Stimulated activated CD4-positive, alpha-beta T cell treated with anti-CD3 and anti-CD28 coated beads, Interleukin-15, amount 100 ng/mL, for 1 hour (primary cell): ENCODE data around the gene MYH14.

Experiments used
- DNase-seq, 2 donors: peaks; one replicate each; pipeline ENCODE4 v3.0.0-alpha.2; 2020; ENCODE audit warnings: low read depth in 1 of 2, low spot score in 1 of 2

MYH14 gene

DNA sequence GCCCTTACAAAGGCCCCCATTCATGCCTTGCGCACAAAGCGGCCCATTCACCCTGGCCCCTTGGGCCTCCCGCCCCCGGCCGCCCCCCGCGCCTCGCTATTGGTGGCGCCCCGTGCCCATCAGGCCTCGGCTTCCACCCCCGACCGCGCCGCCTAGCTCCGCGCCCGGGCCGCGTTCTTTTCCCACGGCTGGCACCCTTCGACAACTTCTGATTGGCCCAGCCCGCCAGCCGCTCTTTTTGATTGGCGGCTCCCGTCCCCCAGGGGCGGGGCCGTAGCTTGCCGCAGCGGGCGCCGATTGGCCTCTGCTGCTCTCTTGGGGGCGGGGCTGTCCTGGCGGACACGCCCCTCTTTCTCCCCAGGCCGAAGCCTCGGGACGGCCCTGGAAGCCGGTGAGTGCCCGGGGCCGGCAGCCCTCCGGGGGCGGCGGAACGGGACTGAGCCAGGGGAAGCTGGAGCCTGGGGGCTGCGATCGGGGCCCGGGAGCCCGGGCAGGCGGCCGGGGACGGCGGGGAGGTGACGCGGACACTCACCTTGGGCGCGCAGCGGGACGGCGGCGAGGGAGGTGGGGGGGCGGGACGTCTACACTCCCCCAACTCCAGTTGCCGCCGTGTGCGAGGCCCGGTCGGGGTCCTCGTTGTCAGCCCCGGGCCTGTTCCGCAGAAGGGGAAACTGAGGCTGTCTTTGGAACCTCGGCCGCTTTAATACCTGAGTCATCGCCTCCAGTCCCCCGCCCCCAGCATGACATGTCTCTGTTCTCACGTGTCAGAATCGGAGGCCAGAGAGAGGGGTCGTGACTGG lies at the start of gene MYH14:
Gene MYH14 (plus strand): TSS at position 342 of the 800 bp plus-strand sequence. CDS start 6,744 bp downstream, outside the sequence.
- no peak for DNase-seq

DNA sequence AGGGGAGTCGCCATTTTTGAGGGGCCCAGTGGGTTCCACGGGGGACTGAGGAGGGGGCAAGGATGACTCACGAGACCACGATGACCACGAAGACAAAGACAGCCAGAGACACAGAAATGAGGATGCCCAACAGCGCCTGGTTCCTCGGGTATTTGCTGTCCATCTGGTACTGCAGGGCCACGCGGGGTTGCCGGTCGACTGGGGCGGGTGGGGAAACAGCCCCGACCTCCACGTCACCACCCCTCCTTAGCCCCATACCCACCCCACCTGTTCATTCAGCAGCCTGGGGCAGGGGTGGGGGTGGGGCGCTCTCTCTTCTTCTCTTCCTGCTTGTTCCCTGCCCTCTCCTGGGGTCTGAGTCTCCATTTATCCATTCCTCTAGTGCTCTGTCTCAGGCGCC lies 48.9 kb upstream of the MYH14 start:
- no peak for DNase-seq

DNA sequence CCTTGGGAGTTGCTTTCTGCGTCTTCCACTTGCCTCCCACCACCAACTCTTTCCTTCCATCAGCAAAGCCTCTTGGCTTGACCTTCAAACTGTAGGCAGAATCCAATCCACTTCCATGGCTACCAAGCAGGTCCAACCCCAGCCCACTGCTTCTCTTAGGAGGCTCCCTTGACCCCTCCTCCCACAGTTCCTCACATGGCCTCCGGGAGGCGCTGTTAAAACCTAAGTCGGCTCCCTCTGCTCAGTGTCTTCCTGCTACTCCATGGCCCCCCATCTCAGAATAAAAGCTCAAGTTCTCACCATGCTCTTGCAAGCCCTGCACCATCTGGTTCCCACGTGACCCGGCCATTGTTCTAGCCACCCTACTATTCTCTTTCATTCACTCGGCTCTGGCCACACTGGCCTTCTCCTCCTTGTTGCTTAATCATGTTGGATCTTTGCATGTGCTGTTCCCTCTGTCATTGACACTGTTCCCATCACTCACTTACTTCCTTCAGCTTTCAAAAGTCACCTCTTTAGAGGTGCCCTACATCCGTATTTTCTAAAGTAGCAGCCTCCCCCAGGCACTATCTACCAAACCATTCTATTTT lies 47.8 kb upstream of the MYH14 start:
- DNase-seq, result no peak

DNA sequence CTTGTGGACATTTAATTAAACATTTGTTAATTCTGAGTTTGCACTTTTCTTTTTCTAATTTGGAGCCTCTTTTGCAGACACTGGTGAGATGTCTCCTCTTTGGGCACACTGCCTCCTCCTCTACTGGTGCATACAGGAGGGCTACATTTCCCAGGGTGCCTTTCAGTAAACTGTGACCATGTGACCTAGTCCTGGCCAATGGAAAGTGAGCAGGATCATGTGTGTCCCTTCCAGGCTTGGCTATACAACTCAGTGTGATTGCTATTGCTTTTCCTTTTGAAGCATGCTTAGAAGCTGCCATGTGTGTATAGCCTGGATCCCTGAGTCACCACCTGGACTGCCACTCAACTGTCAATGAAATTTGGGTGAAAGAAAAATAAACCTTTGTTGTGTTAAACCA lies 44.8 kb upstream of the MYH14 start:
- no peak for DNase-seq

DNA sequence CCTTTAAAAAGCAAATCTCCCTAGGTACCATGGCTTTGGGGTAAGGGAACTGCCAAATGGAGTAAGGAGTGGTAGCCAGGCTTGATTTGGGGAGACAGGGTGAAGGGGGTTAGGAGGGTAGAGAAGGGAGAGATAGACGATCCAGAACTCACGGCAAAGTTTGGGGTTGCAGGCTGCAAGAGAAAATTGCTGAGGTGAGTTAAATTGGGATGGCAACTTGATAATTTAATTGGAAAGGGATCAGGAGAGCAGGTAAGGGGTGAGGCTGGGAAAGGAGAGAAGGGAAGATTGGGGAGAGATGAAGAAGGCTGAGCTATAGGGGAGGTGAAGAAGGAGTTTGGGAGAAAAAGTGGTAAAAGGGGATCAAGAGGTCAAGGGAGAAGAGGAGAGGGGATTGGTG lies 44.3 kb upstream of the MYH14 start:
- DNase-seq, result no peak

DNA sequence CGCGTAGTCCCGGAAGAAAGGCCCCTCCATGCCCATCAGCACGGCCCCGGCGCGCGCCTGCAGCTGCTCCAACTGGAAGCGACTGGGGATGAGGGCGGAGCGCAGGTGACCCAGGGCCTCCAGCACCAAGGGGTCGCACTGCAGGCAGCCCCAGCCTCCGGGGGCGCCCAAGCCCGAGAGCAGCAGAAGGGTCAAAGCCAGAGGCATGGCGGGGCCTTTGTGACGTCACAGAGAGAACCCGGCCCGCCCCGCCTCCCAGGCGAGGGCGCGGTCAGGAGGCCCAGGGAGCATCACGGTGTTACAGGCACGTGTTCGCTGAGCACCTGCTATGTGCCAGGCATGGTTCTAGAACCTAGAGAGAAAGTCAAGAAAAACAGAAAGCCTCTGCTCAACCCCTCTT lies 40.4 kb upstream of the MYH14 start, which contains the start of gene IZUMO2:
Gene IZUMO2 (minus strand): TSS at position 294 of the 400 bp plus-strand sequence. CDS start 87 bp downstream, at position 207.
- DNase-seq, result no peak

DNA sequence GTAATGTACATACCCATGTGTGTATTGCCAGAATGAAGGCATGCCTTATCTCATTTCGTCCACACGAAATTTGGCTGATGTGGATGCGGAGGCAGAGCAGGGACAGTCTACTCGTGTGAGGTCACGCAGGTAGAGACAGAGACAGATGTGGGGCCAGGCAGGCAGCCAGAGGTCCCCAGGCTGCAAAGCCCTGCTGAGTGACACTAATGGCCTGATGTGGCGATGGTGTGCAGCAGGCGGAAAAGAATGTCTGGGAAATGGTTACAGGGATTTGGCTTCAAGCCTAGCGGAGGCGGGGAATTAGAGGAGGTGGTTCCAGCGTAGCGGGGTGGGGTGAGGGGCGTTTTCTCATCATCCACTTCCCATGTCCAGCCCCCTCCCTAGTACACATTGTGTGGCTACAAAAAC lies 36.1 kb upstream of the MYH14 start:
- no peak for DNase-seq

DNA sequence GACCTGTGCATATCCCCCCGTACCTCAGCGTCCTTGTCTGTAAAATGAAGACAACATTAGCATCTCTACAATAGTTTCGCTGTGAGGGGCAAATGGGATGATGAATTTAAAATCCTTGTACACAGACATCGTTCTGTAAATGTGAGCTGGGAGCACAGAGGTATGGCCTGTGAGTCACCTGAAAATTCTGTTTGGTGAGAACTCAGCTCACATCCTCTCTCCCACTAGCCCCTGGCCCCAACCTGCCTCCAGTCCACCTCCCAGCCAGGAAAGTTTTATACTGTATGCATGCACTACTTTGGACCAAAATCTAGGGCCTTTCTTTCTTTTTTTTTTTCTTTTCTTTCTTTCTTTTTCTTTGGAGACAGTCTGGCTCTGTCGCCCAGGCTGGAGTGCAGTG lies 31.7 kb upstream of the MYH14 start:
- DNase-seq, result no peak

DNA sequence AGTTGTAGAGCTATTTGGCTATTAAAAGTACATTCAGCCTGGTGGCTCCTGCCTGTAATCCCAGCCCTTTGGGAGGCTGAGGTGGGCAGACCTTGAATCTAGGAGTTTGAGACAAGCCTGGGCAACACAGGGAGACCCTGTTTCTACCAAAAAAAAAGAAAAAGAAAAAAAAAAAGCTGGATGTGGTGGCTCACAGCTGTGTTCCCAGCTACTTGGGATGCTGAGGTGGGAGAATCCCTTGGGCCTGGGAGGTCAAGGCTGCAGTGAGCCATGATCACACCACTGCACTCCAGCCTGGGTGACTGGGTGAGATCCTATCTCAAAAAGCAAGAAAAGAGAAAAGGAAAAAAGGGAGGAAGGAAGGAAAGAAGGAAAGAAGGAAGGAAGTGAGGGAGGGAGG lies 30.7 kb upstream of the MYH14 start:
- DNase-seq, result no peak

DNA sequence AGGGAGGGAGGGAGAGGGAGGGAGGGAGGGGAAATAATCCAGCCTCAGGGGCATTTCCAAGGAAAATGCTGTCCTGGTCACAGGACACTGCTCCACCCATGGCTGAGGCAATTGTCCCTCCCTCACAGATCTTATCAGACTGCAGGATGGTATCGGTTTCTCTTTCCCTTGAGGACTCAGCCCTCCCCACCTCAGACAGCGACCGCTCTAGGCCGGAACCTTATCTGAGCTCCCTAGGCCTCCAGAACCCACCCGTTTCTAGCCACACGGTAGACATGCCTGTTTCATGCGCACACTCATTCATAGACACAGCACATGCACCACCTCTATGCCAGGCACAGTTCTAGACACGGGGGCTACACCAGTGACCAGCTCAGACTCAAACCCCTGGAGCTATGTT lies 30.3 kb upstream of the MYH14 start:
- DNase-seq, result no peak

DNA sequence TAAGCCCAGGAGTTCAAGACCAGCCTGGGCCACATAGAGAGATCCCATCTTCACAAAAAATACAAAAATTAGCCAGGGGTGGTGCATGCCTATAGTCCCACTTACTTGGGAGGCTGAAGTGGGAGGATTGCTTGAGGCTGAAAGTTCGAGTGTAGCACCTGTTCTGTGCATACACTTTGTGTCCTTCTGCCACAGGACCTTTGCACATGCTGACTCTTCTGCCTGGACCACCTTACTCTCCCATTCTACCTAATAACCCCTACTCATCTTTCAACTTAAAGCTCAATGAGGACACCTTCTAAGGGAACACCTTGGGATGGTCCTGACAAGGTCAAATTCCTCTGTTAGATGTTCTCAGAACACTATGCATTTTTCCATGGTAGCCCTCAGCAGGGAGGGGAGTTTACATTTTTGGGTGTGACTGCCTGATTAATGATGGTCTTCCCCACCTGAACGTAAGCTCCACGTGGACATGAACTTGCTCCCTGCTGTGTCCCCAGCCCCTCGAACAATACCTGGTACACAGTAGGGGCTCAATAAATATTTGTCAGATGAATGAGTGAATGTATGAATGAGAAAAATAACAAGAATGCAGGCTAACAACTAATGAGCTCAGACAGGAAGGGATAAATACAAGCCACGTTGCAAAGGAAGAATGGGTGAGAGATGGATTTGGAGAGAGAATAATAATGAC lies 29.2 kb upstream of the MYH14 start:
- no peak for DNase-seq

DNA sequence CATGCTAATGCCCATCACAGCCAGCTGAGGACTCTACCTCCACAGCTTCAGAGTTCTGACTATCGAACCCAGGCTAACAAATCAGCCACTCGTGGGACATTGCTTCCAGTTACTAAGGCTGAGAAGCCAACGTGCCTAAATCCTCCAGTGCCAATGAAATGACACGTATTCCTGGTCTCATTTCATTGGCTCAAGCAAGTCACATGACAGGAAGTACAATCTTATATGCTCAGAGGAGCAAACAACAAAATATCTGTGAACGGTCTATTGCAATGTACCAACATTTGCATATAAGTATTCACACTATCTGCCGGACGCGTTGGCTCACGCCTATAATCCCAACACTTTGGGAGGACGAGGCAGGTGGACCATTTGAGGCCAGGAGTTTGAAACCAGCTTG lies 27.5 kb upstream of the MYH14 start:
- DNase-seq, result no peak

DNA sequence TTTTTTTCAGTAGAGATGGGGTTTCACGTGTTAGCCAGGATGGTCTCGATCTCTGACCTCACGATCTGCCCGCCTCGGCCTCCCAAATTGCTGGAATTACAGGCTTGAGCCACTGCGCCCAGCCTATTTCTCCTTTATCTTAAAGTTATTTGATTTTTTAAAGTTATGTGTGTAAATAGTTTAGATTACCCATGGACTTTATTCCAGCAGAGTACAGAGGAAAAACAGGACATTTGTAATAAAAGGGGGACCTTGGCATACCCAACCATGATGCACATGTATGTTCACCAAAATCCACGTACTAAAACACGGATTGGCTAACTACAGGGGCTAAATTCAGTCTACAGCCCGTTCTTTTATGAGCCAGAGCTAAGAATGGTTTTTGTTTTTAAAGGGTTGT lies 26.6 kb upstream of the MYH14 start:
- no peak for DNase-seq

DNA sequence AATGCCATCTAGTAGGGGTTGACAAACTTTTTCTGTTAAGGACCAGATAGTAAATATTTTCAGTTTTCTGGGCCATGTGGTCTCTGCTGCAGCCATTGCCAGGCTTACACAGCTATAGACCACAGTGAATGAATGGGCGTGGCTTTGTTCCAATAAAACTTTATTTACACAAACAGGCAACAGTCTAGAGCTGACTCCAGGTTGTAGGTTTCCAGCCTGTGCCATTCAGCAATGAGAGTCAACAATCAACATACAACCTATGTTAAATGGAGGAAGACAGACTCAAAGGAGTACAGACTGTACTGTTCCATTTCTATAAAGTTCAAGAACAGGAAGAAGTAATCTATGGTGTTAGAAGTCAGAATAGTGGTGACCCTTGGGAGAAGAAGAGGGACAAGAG lies 25.1 kb upstream of the MYH14 start:
- DNase-seq, result no peak

DNA sequence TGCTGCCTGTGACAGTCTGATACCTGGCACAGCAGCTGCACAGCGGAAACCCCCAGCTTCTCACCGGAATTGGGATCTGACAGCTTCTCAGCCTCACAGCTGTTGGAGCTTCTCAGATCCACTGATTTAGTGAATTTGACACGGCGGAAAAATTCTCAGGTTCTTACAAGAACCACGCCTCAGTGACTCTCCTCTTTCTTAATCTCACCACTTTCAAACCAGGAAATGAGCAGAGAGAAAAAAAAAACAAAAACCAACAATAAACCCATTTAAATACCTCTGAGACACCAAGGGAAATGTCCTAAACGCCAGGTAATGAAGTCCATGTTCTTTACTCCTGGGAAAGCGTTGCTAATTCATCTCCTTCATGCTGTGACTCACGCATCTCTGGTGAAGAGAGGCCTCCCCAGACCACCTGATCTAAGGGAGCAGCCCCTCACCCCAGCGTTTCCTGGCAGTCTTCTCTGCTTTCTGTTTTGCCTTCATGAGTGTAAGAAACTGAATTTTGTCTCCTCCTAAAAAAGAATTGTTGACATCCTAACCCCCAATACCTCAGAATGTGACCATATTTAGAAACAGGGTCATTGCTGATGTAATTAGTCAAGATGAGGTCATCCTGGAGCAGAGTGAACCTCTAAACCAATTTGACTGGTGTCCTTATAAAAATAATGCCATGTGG lies 24.4 kb upstream of the MYH14 start:
- DNase-seq, result no peak

DNA sequence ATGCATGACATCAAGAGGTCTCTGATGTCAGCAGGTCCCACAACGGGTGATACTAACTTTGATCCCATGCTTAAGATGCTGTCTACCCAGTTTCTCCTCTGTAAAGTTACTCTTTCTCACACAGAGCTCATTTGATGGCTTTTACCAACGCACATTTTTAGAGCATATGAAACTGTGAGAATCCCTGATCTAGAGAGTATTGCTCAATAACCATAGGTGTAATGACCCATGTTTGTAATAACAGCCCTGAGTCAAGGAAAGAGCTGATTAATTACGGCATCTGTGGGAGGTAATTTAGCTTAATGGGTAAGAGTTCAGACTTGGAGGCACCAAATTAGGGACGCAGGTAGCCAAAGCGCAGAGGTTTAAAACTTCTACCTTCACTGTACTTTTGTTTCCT lies 22.3 kb upstream of the MYH14 start:
- no peak for DNase-seq

DNA sequence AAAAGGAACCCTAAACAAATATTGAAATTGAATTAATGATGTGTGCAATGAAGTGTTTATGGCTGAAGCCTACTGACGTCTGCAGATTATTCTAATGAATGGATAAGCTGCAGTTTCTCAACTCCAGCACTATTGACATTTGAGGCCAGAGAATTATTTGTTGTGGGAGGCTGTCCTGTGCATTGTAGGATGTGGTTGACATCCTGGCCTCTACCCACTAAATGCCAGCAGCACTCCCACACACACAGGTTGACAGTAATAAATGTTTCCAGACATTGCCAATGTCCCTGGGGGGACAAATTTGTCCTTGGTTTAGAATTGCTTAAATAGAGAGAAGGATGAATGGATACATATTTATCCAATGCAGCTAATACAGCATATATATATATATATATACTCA lies 19.2 kb upstream of the MYH14 start:
- DNase-seq, result no peak

DNA sequence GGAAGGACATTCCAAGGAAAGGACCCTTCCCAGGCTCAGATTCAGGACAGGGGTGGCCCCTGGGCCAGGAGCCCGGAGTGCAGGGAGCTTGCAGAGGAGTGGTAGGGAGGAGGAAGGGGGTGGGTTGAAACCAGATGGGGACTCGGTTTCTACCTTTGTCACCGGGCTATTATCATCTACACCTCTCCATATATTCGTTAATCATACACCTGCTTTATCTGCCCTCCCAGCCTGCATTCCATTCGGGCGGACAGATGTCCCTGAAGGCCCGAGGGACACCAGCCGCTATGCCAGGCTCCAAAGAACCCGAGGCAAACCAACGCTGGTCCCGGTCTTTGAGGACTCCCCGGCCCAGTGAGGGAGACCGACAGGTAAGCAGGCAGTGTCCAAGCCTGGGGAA lies 15.5 kb upstream of the MYH14 start:
- no peak for DNase-seq

DNA sequence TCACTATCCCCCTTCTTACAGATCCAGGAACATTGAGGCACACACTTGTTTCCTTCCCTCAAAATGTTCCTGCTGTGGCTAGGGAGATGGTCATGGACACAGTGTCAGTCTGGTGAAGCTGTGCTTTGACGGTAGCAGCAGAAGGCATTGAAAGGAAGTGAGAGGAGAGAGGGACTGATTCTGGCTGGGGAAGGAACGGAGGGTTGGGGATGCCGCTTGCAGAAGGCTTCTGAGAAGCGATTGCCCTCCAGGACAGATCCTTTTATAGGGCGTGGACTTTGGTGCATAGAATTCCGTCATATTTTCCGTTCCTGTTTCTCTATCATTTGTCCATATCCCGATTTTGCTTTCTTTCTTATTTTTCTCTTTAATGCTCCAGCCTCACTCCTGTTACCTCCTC lies 14.1 kb upstream of the MYH14 start:
- DNase-seq, result no peak

DNA sequence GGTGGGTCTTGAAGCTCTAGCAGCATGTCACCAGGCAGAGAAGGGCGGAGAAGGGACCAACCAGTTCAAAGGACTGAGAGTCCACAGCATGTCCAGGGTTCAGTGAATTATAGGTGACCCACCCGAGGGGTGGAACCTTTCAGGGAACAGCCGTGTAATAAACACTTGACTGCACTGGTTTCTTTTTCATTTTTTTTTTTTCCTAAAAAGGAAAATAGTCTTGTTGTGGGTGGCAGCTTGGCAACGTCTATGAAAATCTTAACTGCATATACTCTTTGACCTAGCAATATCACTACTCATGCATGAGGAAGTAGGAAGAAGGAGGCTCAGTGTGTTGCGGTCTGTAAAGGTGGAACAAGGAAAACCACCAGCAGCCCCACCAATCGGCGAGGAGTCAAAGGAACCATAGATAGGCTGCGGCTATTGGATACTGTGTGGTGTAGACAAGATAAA lies 13.0 kb upstream of the MYH14 start:
- DNase-seq, result no peak

DNA sequence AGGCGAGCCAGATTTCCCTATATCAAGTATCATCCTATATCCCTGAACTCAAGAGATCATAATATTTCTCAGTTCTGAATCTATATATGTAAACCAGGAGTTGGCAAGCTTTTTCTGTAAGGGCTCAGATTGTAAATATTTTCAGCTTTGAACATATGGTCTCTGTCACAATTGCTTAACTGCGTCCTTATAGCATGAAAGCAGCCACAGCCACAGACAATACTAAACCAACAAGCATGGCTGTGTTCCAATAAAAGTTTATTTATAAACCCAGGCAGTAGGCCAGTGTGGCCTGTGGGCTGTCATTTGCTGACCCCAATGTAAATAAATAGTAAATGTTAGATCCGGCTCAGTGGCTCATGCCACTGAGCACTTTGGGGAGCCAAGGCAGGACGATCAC lies 12.2 kb upstream of the MYH14 start:
- DNase-seq, result no peak
